HepG2 (cell line): ENCODE results near the gene ELP4. TPM values are rescaled to one million over a fixed set of nuclear protein-coding genes. Genes with fewer than 3 reads are reported as not detected.

Source experiments
- ATAC-seq: fragments of 200-7000 bp; cut with Tn5 transposase; 3 replicates; pipeline ENCODE4 v1.9.1; 2020; ENCODE audit warnings: mild to moderate bottlenecking, moderate library complexity
- BruUV-seq: library from RNA; stranded (reverse); fragments of 400-500 nt; replicated peaks from 2 replicates; lab custom pipeline; 2021; lab: Mats Ljungman, UMichigan
- CTCF ChIA-PET: fragments of 300-600 bp; formaldehyde crosslinking; extraction: SDS; loops from one replicate; lab custom pipeline; 2021; ENCODE audit warnings: low total read pairs, inconsistent platforms, low intra/inter-chr PET ratio; lab: Yijun Ruan, JAX
- POLR2A ChIA-PET: fragments of 350-600 bp; sonication (Branson Sonifier 250); formaldehyde crosslinking; loops from one replicate; lab custom pipeline; 2020; ENCODE audit warnings: antibody characterized with exemption, inconsistent platforms; lab: Yijun Ruan, JAX
- DNase-seq: peaks from one replicate; pipeline ENCODE4 v3.0.0-alpha.2; 2015; ENCODE audit warnings: low spot score
- FAIRE-seq: peaks from 3 replicates; lab custom pipeline; 2011; peaks lifted over from hg19 to GRCh38; lab: Jason Lieb, UNC
- H2AFZ ChIP-seq: one replicate; pipeline ENCODE4 v1.6.1; 2011; ENCODE audit warnings: low read length, inconsistent platforms
- H3K27ac ChIP-seq: fragments of 300-600 bp; 3 replicates; pipeline ENCODE4 v1.8.0; 2011; ENCODE audit warnings: mixed run types, mild to moderate bottlenecking, mixed read lengths, low read length, inconsistent platforms; ENCODE audit not compliant: insufficient read depth; ENCODE audit errors: extremely low read length
- H3K27me3 ChIP-seq, 2 experiments: fragments of 200-600 bp in 1 of 2; 2 replicates in 1 of 2; 3 replicates in 1 of 2; pipeline versions ENCODE4 v1.6.0 to v1.8.0; 2011; ENCODE audit warnings: low read length in 2 of 2, mild to moderate bottlenecking in 2 of 2, moderate library complexity in 2 of 2, inconsistent platforms in 1 of 2; ENCODE audit not compliant: insufficient read depth in 2 of 2, control insufficient read depth in 1 of 2
- H3K36me3 ChIP-seq, 2 experiments: fragments of 200-600 bp in 1 of 2; replicated peaks in 1 of 2; 2 replicates in 1 of 2; 3 replicates in 1 of 2; pipeline versions ENCODE4 v1.5.1 to v1.8.0; 2011; ENCODE audit warnings: low read length in 2 of 2, inconsistent platforms in 1 of 2; ENCODE audit not compliant: insufficient read depth in 2 of 2, control insufficient read depth in 1 of 2
- H3K4me1 ChIP-seq: 2 replicates; pipeline ENCODE4 v1.5.1; 2012; ENCODE audit warnings: low read length, inconsistent platforms; ENCODE audit not compliant: insufficient read depth
- H3K4me2 ChIP-seq: 2 replicates; pipeline ENCODE4 v1.6.0; 2011; ENCODE audit warnings: low read depth, low read length, inconsistent platforms
- H3K4me3 ChIP-seq, 3 experiments: fragments of 200-600 bp in 1 of 3; sonication (generic), shearing (Covaris generic) in 1 of 3; replicated peaks in 1 of 3; 2 replicates each; pipeline ENCODE4 v1.5.1; 2011 to 2016; ENCODE audit warnings: low read length in 3 of 3, inconsistent platforms in 2 of 3, low read depth in 2 of 3, mild to moderate bottlenecking in 2 of 3, control low read depth in 1 of 3, mixed read lengths in 1 of 3; ENCODE audit not compliant: insufficient read depth in 1 of 3
- H3K79me2 ChIP-seq: one replicate; pipeline ENCODE4 v1.6.1; 2011; ENCODE audit warnings: low read length, inconsistent platforms; ENCODE audit not compliant: insufficient read depth
- H3K9ac ChIP-seq: 2 replicates; pipeline ENCODE4 v1.6.0; 2011; ENCODE audit warnings: mild to moderate bottlenecking, low read depth, low read length, inconsistent platforms; ENCODE audit not compliant: insufficient read depth
- H3K9me3 ChIP-seq: 2 replicates; pipeline ENCODE4 v1.5.1; 2012; ENCODE audit warnings: mild to moderate bottlenecking, low read length
- H4K20me1 ChIP-seq: 2 replicates; pipeline ENCODE4 v1.6.0; 2011; ENCODE audit warnings: inconsistent platforms, mild to moderate bottlenecking, low read length, moderate library complexity; ENCODE audit not compliant: insufficient read depth
- CHD2 ChIP-seq: IDR thresholded peaks from 2 replicates; pipeline ENCODE4 v1.6.1; 2011; ENCODE audit warnings: low read depth, low read length, improper control_type of control experiment
- HDAC6 ChIP-seq: fragments of 200-600 bp; sonication (generic); IDR thresholded peaks from 2 replicates; pipeline ENCODE4 v1.7.0; 2017; ENCODE audit warnings: mild to moderate bottlenecking, antibody characterized with exemption, low read length, low read depth
- MYNN ChIP-seq: sonication (generic); formaldehyde crosslinking; IDR thresholded peaks from 2 replicates; pipeline ENCODE4 v1.4.0; 2020; ENCODE audit warnings: mild to moderate bottlenecking, low read depth, missing genetic modification reagents
- PCBP1 ChIP-seq: fragments of 200-400 bp; formaldehyde crosslinking; IDR thresholded peaks from 2 replicates; pipeline ENCODE4 v1.6.1; 2017; ENCODE audit warnings: mild to moderate bottlenecking, low read depth, low read length, borderline replicate concordance
- SKI ChIP-seq: fragments of 450-650 bp; IDR thresholded peaks from one replicate; pipeline ENCODE4 v1.6.1; 2018; ENCODE audit warnings: mild to moderate bottlenecking; ENCODE audit not compliant: partially characterized antibody
- ZNF501 ChIP-seq: sonication (generic); formaldehyde crosslinking; IDR thresholded peaks from 2 replicates; pipeline ENCODE4 v1.5.1; 2020; ENCODE audit warnings: mild to moderate bottlenecking, moderate library complexity, missing genetic modification reagents
- ZNF546 ChIP-seq: sonication (generic); formaldehyde crosslinking; conservative IDR thresholded peaks from 2 replicates; pipeline ENCODE4 v1.8.1; 2023; ENCODE audit warnings: mild to moderate bottlenecking, missing genetic modification reagents
- WGBS: methylation state at CpG from one replicate; pipeline ENCODE4 v1.1.6; 2017; ENCODE audit warnings: low lambda C conversion rate; 5-methylcytosine and 5-hydroxymethylcytosine counted together
- in situ Hi-C: cut with HindIII; loops from 2 replicates; pipeline ENCODE4 v1.10.0; 2017; ENCODE audit warnings: low pct_unique_long_range_greater_than_20kb; ENCODE audit not compliant: extremely low pct_ligation_motif_present
- intact Hi-C: fragments of 100-400 bp; cut with micrococcal nuclease; formaldehyde crosslinking; loops from one replicate; pipeline ENCODE4 v1.10.0; 2022; ENCODE audit not compliant: unreplicated experiment
- polyA plus RNA-seq, 8 experiments: library from polyadenylated mRNA; depleted of rRNA in 3 of 8; stranded (reverse) in 7 of 8; unstranded in 1 of 8; fragments of >200 nt; fragmentation: Illumina TruSeq in 4 of 8; extraction: Trizol in 4 of 8; gene quantifications; 2 replicates each; pipeline versions ENCODE4 v1.2.1 to v1.2.3, GENCODE V29; 2011 to 2016; ENCODE audit warnings: low read depth in 4 of 8, missing spikeins in 1 of 8, mixed read lengths in 1 of 8; ENCODE audit not compliant: insufficient read depth in 1 of 8
- total RNA-seq, 5 experiments: library from RNA; depleted of rRNA; stranded (reverse); fragments of >200 nt; fragmentation: Illumina TruSeq; extraction: Trizol; gene quantifications; 2 replicates each; pipeline ENCODE4 v1.2.3, GENCODE V29; 2016; ENCODE audit warnings: low read depth in 1 of 5
- TF ChIP-seq, protein P1 (sequence below): sonication (generic); formaldehyde crosslinking; IDR thresholded peaks from 2 replicates; pipeline ENCODE4 v1.4.0; 2020; ENCODE audit warnings: mild to moderate bottlenecking, low read depth, missing genetic modification reagents
- TF ChIP-seq, protein P2 (sequence below): sonication (generic); formaldehyde crosslinking; conservative IDR thresholded peaks from 2 replicates; pipeline ENCODE4 v1.4.0; 2020; ENCODE audit warnings: mild to moderate bottlenecking, missing genetic modification reagents, moderate library complexity
- TF ChIP-seq, protein P3 (sequence below): sonication (generic); formaldehyde crosslinking; IDR thresholded peaks from 2 replicates; pipeline ENCODE4; 2020; ENCODE audit warnings: missing genetic modification reagents, mild to moderate bottlenecking, borderline replicate concordance

Gene ELP4
- total and polyA plus RNA-seq, 2 of the 13 experiments (the other 11 are each of a cell fraction or from before 2014, with no cell fraction given): 12.8 to 19.1 TPM

DNA sequence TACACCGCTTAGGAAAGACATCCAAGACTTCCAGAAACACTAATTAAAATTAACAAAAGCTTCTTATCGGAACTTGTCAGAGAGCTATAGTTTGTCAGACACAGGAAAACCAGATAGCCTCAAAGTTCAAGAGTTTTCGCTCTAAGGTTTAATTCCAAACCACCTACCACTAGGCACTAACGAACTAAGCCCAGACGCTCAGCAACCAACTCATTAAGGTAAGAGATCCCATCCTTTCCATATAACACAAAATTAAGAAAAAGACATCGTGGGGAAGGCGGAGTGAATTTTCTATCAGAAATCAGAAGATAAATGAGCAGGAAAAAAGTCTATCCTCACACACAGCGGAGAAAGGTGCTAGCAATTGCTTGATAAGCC, 527 bp upstream of the ELP4 start:
- no peaks in the 10 kb centered on the region for H4K20me1 ChIP-seq
- under 1% methylated on average over 8 of the region's 8 CpGs for WGBS
- FAIRE-seq (no peak), DNase-seq (peak; percentile 6), ATAC-seq (peak; percentile 15)
- peak overlapping the region; percentile 52 for H2AFZ ChIP-seq
- H3K4me2 ChIP-seq: peak overlapping the region; percentile 90
- peaks cover 0 to 5% of the 10 kb centered on the region in 2 experiments; a peak in 1 of 5 replicates for H3K36me3 ChIP-seq
- H3K79me2 ChIP-seq: peaks cover 74% of the 10 kb centered on the region
- H3K4me1 ChIP-seq: peaks cover 42% of the 10 kb centered on the region
- peak overlapping the region; percentile 65 to 86 (median 66) for H3K4me3 ChIP-seq
- POLR2A ChIA-PET: no interaction called here
- H3K27ac ChIP-seq: peak overlapping the region; percentile 89
- CTCF ChIA-PET: no interaction called here
- in situ Hi-C loops: no loop called here
- H3K9me3 ChIP-seq: no peaks in the 10 kb centered on the region
- intact Hi-C loops: loop anchor here (10.0 kb wide), 1 partner anchor 306 kb away; the partner anchor contains the start of gene PAX6
- no peak for TF ChIP-seq CHD2
- TF ChIP-seq, protein P1, sequence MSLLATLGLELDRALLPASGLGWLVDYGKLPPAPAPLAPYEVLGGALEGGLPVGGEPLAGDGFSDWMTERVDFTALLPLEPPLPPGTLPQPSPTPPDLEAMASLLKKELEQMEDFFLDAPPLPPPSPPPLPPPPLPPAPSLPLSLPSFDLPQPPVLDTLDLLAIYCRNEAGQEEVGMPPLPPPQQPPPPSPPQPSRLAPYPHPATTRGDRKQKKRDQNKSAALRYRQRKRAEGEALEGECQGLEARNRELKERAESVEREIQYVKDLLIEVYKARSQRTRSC (CRISPR knock-in tag): 0 out of 2 replicates have a peak, but pooled peaks have one; percentile 14
- 0 out of 2 replicates have a peak, but pooled peaks have one; percentile 5 for TF ChIP-seq ZNF546
- TF ChIP-seq, all 625 proteins: peak for 2
- Histone ChIP-seq H3K27me3 (no peaks in the 10 kb centered on the region; a peak in 1 of 5 replicates), H3K9ac (peak overlapping the region; percentile 83)
- TSS peak; percentile 78 for BruUV-seq

DNA sequence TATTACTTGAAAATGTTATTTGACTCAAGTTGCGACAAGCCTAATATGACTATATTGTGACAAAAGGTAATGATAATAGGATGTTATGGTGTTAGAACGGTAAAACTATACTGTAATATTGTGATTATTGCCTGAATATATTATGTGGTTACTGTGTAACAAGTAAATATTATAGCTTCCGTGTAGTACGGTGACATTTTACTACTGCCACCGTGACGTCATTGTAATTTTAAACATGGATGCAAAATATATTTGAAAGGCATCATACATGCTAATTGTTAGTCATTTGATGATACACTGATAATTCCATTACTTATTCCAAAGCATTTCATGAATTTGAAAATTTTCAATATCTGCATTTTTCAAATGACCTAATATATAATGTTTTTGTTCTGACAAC, 2.5 kb downstream of the ELP4 start:
- in situ Hi-C loops: no loop called here
- peaks cover 49% of the 10 kb centered on the region for H3K79me2 ChIP-seq
- H3K9me3 ChIP-seq: no peaks in the 10 kb centered on the region
- ATAC-seq: no peak
- BruUV-seq: no TSS peak
- no peaks in the 10 kb centered on the region for H3K36me3 ChIP-seq
- intact Hi-C loops: no loop called here
- ChIA-PET CTCF (no interaction called here), POLR2A (no interaction called here)
- H3K9ac ChIP-seq: no peak overlapping the region
- peak overlapping the region; percentile 90 for H3K4me2 ChIP-seq
- TF ChIP-seq ZNF501 (no peak), HDAC6 (no peak), MYNN (CRISPR knock-in tag) (no peak), SKI (no peak), PCBP1 (no peak)
- TF ChIP-seq, protein P2, sequence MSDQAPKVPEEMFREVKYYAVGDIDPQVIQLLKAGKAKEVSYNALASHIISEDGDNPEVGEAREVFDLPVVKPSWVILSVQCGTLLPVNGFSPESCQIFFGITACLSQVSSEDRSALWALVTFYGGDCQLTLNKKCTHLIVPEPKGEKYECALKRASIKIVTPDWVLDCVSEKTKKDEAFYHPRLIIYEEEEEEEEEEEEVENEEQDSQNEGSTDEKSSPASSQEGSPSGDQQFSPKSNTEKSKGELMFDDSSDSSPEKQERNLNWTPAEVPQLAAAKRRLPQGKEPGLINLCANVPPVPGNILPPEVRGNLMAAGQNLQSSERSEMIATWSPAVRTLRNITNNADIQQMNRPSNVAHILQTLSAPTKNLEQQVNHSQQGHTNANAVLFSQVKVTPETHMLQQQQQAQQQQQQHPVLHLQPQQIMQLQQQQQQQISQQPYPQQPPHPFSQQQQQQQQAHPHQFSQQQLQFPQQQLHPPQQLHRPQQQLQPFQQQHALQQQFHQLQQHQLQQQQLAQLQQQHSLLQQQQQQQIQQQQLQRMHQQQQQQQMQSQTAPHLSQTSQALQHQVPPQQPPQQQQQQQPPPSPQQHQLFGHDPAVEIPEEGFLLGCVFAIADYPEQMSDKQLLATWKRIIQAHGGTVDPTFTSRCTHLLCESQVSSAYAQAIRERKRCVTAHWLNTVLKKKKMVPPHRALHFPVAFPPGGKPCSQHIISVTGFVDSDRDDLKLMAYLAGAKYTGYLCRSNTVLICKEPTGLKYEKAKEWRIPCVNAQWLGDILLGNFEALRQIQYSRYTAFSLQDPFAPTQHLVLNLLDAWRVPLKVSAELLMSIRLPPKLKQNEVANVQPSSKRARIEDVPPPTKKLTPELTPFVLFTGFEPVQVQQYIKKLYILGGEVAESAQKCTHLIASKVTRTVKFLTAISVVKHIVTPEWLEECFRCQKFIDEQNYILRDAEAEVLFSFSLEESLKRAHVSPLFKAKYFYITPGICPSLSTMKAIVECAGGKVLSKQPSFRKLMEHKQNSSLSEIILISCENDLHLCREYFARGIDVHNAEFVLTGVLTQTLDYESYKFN (CRISPR knock-in tag): no peak
- TF ChIP-seq, protein P3, sequence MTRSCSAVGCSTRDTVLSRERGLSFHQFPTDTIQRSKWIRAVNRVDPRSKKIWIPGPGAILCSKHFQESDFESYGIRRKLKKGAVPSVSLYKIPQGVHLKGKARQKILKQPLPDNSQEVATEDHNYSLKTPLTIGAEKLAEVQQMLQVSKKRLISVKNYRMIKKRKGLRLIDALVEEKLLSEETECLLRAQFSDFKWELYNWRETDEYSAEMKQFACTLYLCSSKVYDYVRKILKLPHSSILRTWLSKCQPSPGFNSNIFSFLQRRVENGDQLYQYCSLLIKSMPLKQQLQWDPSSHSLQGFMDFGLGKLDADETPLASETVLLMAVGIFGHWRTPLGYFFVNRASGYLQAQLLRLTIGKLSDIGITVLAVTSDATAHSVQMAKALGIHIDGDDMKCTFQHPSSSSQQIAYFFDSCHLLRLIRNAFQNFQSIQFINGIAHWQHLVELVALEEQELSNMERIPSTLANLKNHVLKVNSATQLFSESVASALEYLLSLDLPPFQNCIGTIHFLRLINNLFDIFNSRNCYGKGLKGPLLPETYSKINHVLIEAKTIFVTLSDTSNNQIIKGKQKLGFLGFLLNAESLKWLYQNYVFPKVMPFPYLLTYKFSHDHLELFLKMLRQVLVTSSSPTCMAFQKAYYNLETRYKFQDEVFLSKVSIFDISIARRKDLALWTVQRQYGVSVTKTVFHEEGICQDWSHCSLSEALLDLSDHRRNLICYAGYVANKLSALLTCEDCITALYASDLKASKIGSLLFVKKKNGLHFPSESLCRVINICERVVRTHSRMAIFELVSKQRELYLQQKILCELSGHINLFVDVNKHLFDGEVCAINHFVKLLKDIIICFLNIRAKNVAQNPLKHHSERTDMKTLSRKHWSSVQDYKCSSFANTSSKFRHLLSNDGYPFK (CRISPR knock-in tag): no peak
- no peaks in the 10 kb centered on the region for H4K20me1 ChIP-seq
- WGBS: 93% methylated on average over 6 of the region's 6 CpGs
- H3K4me1 ChIP-seq: peaks cover 29% of the 10 kb centered on the region
- H3K4me3 ChIP-seq: no peak overlapping the region
- no peak overlapping the region for H3K27ac ChIP-seq
- H3K27me3 ChIP-seq: no peaks in the 10 kb centered on the region; a peak in 1 of 5 replicates
- no peak overlapping the region for H2AFZ ChIP-seq
- FAIRE-seq: no peak
- DNase-seq: no peak
